Caco-2 (cell line): ENCODE results near the gene SKIL. TPM values are rescaled to one million over a fixed set of nuclear protein-coding genes. Genes with fewer than 3 reads are reported as not detected.

Experiments
- BruUV-seq: library from RNA; stranded (reverse); fragments of 400-500 nt; replicated peaks from 2 replicates; lab custom pipeline; 2021; lab: Mats Ljungman, UMichigan
- CTCF ChIA-PET: fragments of 300-600 bp; sonication (Branson Sonifier 250); formaldehyde crosslinking; loops from one replicate; lab custom pipeline; 2022; ENCODE audit warnings: antibody characterized with exemption; lab: Charles Lee
- POLR2A ChIA-PET: fragments of 300-600 bp; sonication (Branson Sonifier 250); formaldehyde crosslinking; loops from one replicate; lab custom pipeline; 2022; ENCODE audit warnings: antibody characterized with exemption; lab: Charles Lee
- DNase-seq, 2 experiments: peaks; one replicate each; pipeline versions ENCODE4 v3.0.0 to v3.0.0-alpha.2; 2020 to 2022
- H3K27me3 ChIP-seq: replicated peaks from 2 replicates; pipeline ENCODE4 v1.6.0; 2011; ENCODE audit warnings: low read length; ENCODE audit not compliant: control insufficient read depth, insufficient read depth
- H3K36me3 ChIP-seq: 2 replicates; pipeline ENCODE4 v1.5.1; 2011; ENCODE audit warnings: low read length; ENCODE audit not compliant: control insufficient read depth, insufficient read depth
- H3K4me1 ChIP-seq: fragments of 250-450 bp; sonication (Bioruptor Pico); 2 replicates; pipeline ENCODE4 v1.5.1; 2020; ENCODE audit warnings: mild to moderate bottlenecking
- H3K4me3 ChIP-seq: 2 replicates; pipeline ENCODE4 v1.5.1; 2011; ENCODE audit warnings: low read depth, mild to moderate bottlenecking, control low read depth, low read length
- H3K9me3 ChIP-seq: fragments of 250-450 bp; sonication (Bioruptor Pico); 2 replicates; pipeline ENCODE4 v1.5.1; 2020; ENCODE audit warnings: mild to moderate bottlenecking, moderate library complexity
- H3K27ac Mint-ChIP-seq: one replicate; pipeline ENCODE4 v1.8.0; 2022; ENCODE audit warnings: mixed read lengths; ENCODE audit not compliant: unreplicated experiment
- H3K27me3 Mint-ChIP-seq: one replicate; pipeline ENCODE4 v1.8.0; 2022; ENCODE audit warnings: mixed read lengths; ENCODE audit not compliant: insufficient read depth, unreplicated experiment
- H3K36me3 Mint-ChIP-seq: one replicate; pipeline ENCODE4 v1.8.0; 2022; ENCODE audit warnings: mild to moderate bottlenecking, mixed read lengths; ENCODE audit not compliant: insufficient read depth, unreplicated experiment
- H3K4me1 Mint-ChIP-seq: one replicate; pipeline ENCODE4 v1.8.0; 2022; ENCODE audit warnings: low read depth, mixed read lengths; ENCODE audit not compliant: unreplicated experiment
- H3K4me3 Mint-ChIP-seq: one replicate; pipeline ENCODE4 v1.8.0; 2022; ENCODE audit warnings: mild to moderate bottlenecking, moderate library complexity, mixed read lengths; ENCODE audit not compliant: unreplicated experiment
- H3K9me3 Mint-ChIP-seq: one replicate; pipeline ENCODE4 v1.8.0; 2022; ENCODE audit warnings: mixed read lengths; ENCODE audit not compliant: unreplicated experiment
- intact Hi-C: fragments of 100-400 bp; cut with micrococcal nuclease; formaldehyde crosslinking; loops from one replicate; pipeline ENCODE4 v1.10.0; 2022; ENCODE audit not compliant: unreplicated experiment
- total RNA-seq: library from RNA; stranded (reverse); gene quantifications from 2 replicates; pipeline ENCODE4 v1.2.3, GENCODE V29; 2022
- TF ChIP-seq, protein P1 (sequence below), 2 experiments: fragments of 200-600 bp in 1 of 2; IDR thresholded peaks; 1 replicate in 1 of 2; 2 replicates in 1 of 2; pipeline versions ENCODE4 v1.5.1 to v1.8.0; 2011 to 2022; ENCODE audit warnings: antibody characterized with exemption in 1 of 2, control low read depth in 1 of 2, inconsistent platforms in 1 of 2, low read depth in 1 of 2, low read length in 1 of 2, mild to moderate bottlenecking in 1 of 2, moderate library complexity in 1 of 2; ENCODE audit not compliant: insufficient read depth in 1 of 2, severe bottlenecking in 1 of 2, unreplicated experiment in 1 of 2

Gene SKIL
- total RNA-seq, 1 experiment from 2014 or later = 19.6 TPM

DNA sequence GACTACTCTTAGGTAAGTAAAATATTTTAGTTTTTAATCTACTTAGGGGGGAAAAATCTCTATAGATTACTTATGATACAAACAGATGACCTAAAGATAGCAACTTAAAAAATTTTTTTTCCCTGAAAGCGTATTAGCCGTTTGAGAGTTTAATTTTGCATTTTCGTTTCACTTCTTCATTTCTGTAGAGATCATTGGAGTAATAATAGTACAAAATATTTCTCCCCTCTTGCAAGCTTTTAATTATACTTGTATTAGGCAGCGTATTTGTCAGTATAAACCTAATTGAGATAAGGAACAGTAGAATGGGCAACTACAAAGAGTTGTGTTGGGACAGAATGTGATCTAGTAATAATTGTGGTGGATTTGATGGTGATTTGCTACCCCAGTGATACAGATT, 10.3 kb downstream of the SKIL start:
- ChIA-PET POLR2A (no interaction called here), CTCF (no interaction called here)
- Histone ChIP-seq H3K36me3 (no peaks in the 10 kb centered on the region; the same call in 1 of the 2 replicates), H3K4me3 (no peak overlapping the region), H3K4me1 (no peaks in the 10 kb centered on the region), H3K9me3 (no peaks in the 10 kb centered on the region), H3K27me3 (no peaks in the 10 kb centered on the region)
- Mint-ChIP-seq H3K36me3 (peaks cover 8% of the 10 kb centered on the region), H3K9me3 (no peaks in the 10 kb centered on the region), H3K27me3 (no peaks in the 10 kb centered on the region), H3K4me1 (no peaks in the 10 kb centered on the region), H3K27ac (no peak overlapping the region), H3K4me3 (no peak overlapping the region)
- intact Hi-C loops = no loop called here
- no TSS peak for BruUV-seq
- TF ChIP-seq, protein P1, sequence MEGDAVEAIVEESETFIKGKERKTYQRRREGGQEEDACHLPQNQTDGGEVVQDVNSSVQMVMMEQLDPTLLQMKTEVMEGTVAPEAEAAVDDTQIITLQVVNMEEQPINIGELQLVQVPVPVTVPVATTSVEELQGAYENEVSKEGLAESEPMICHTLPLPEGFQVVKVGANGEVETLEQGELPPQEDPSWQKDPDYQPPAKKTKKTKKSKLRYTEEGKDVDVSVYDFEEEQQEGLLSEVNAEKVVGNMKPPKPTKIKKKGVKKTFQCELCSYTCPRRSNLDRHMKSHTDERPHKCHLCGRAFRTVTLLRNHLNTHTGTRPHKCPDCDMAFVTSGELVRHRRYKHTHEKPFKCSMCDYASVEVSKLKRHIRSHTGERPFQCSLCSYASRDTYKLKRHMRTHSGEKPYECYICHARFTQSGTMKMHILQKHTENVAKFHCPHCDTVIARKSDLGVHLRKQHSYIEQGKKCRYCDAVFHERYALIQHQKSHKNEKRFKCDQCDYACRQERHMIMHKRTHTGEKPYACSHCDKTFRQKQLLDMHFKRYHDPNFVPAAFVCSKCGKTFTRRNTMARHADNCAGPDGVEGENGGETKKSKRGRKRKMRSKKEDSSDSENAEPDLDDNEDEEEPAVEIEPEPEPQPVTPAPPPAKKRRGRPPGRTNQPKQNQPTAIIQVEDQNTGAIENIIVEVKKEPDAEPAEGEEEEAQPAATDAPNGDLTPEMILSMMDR (IDR thresholded peaks at IDR 0.05; ENCODE audit: insufficient read depth in 1 of 2, low read depth in 1 of 2, low read length in 1 of 2, severe bottlenecking in 1 of 2, unreplicated experiment in 1 of 2) = no peak
- no peak for DNase-seq

DNA sequence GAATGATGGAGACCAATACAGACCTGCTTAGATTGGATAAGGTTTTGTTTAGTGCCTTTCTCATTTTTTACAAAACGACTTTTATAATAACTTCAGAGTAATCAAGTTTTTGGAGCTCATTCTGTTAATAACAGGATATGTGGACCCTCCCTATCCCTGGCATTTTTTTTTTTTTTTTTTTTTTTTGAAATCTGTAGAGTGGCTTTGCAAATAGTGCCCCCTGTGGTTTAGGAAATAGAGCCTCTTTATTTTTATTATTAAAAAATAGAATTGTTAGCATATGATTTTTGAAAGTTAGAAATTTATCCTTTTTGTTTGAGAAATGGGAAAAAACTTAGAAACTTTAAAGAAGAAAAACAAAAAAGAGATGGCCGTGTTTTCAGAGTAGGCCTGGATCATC, 11.4 kb downstream of the SKIL start:
- Mint-ChIP-seq H3K4me1 (no peaks in the 10 kb centered on the region), H3K4me3 (no peak overlapping the region), H3K27ac (no peak overlapping the region), H3K27me3 (no peaks in the 10 kb centered on the region), H3K36me3 (peaks cover 8% of the 10 kb centered on the region), H3K9me3 (no peaks in the 10 kb centered on the region)
- ChIA-PET CTCF (no interaction called here), POLR2A (no interaction called here)
- H3K4me3 ChIP-seq = no peak overlapping the region
- intact Hi-C loops = loop anchor here (1.0 kb wide), 2 partner anchors 59 to 180 kb away; no protein-coding TSS in a partner anchor
- DNase-seq = no peak
- no peaks in the 10 kb centered on the region for H3K4me1 ChIP-seq
- H3K36me3 ChIP-seq = no peaks in the 10 kb centered on the region; the same call in 1 of the 2 replicates
- no peaks in the 10 kb centered on the region for H3K27me3 ChIP-seq
- no TSS peak for BruUV-seq
- TF ChIP-seq, protein P1 (IDR thresholded peaks at IDR 0.05; ENCODE audit: insufficient read depth in 1 of 2, low read depth in 1 of 2, low read length in 1 of 2, severe bottlenecking in 1 of 2, unreplicated experiment in 1 of 2) = peak in 1 of 2 experiments; percentile 38
- no peaks in the 10 kb centered on the region for H3K9me3 ChIP-seq

DNA sequence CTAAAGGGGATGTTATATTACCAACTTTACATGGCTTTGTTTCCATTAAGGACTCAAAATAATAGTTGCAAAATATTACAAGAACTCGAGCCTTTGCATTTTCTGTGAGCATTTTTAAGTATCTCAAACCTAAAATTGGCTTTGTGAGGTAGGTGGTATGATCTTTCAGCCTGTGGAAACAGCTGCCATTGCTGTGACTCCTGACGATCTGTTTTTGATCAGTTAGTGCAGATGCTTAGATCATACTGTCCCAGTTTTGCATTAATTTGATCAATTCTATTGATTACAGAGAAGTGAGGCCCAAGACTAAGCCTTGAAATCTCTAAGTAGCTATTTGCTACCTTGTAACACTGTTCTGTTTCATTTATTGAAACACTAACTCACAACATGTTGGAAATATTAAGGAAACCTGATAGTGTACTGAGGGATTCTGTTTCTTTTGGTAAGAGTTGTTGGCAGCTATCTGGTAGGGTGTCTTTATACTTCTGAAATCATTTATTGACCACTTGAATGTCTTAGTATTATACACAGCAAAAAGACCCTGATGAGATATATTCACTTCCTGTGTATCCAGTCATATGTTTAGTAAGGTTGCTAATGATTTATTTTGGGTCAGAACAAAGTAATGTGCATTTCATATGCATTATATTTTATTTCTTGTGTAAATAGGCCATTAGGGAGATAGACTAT, 14.8 kb downstream of the SKIL start:
- intact Hi-C loops = no loop called here
- H3K36me3 Mint-ChIP-seq = no peaks in the 10 kb centered on the region

More for the DNA sequence above, 14.8 kb downstream of the SKIL start:
- Mint-ChIP-seq H3K9me3 (no peaks in the 10 kb centered on the region), H3K27ac (no peak overlapping the region), H3K4me3 (no peak overlapping the region), H3K4me1 (no peaks in the 10 kb centered on the region), H3K27me3 (no peaks in the 10 kb centered on the region)
- Histone ChIP-seq H3K4me3 (no peak overlapping the region), H3K9me3 (no peaks in the 10 kb centered on the region), H3K36me3 (no peaks in the 10 kb centered on the region; the same call in 1 of the 2 replicates), H3K4me1 (no peaks in the 10 kb centered on the region), H3K27me3 (no peaks in the 10 kb centered on the region)
- POLR2A ChIA-PET = no interaction called here
- TF ChIP-seq, protein P1 (IDR thresholded peaks at IDR 0.05; ENCODE audit: insufficient read depth in 1 of 2, low read depth in 1 of 2, low read length in 1 of 2, severe bottlenecking in 1 of 2, unreplicated experiment in 1 of 2) = no peak
- CTCF ChIA-PET = no interaction called here
- DNase-seq = no peak
- BruUV-seq = no TSS peak
